ENCODE measurements around the gene XYLT1. TPM values are rescaled to one million over a fixed set of nuclear protein-coding genes. Genes with fewer than 3 reads are reported as not detected.

XYLT1 gene
- total RNA-seq, 1 experiment from 2014 or later = 14.5 TPM

DNA sequence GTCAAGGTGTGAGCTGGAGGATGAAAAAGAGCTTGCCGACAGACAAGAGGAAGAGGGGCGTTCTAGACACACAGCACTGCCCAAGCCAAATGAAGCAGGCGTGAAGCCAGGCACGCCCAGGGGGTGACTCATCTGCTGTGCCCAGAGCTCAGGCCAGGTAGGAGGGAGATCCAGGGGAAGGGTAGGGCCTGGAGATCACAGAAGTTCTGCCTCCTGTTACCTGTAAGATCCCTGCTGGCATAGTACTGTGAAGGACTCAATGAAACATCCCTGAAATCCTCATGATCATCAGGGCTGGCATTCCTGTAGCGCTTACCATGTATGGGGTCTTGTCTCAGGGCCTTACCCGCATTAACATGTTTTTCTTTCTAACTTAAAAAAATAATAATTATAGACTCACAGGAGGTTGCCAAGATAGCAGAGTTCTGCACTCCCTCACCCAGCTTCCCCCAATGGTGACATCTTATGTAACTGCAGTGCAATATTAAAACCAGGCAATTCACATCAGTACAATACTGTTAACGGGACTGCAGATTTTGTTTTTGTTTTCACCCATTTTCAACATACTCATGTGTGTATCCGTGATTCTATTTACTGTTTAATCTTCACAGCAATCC, 158.6 kb downstream of the XYLT1 start:
- H3K27ac ChIP-seq (ENCODE audit: insufficient read length, low read depth, low read length) = no peak overlapping the region
- no peaks in the 10 kb centered on the region for H3K9me3 Mint-ChIP-seq
- no peak overlapping the region for H3K27ac Mint-ChIP-seq
- no peak overlapping the region for H3K23ac ChIP-seq (ENCODE audit: insufficient read length, low read depth, low read length)
- TF ChIP-seq CTCF (conservative IDR thresholded peaks at IDR 0.05) = no peak
- no peaks in the 10 kb centered on the region for H3K27me3 Mint-ChIP-seq (ENCODE audit: low read depth)
- H3K79me2 ChIP-seq (ENCODE audit: insufficient read depth, low read length) = no peaks in the 10 kb centered on the region
- no peaks in the 10 kb centered on the region for H3K27me3 ChIP-seq (ENCODE audit: insufficient read depth, low read length)
- DNase-seq = no peak
- H2BK120ac ChIP-seq (ENCODE audit: low read depth, low read length, poor library complexity, severe bottlenecking) = no peak overlapping the region
- H3K9me3 ChIP-seq (ENCODE audit: control insufficient read depth, low read depth, low read length) = no peaks in the 10 kb centered on the region
- peaks cover 44 to 52% of the 10 kb centered on the region in 2 experiments for H3K4me1 Mint-ChIP-seq
- no peak overlapping the region for H2AK5ac ChIP-seq (ENCODE audit: insufficient read length, low read length)
- no peak overlapping the region for H2BK20ac ChIP-seq (ENCODE audit: low read depth, low read length, poor library complexity, severe bottlenecking)
- no peak overlapping the region for H4K8ac ChIP-seq (replicated peaks; ENCODE audit: insufficient read length, low read depth, low read length)
- H3K14ac ChIP-seq (ENCODE audit: insufficient read depth, low read length) = no peak overlapping the region
- H4K20me1 ChIP-seq (ENCODE audit: control insufficient read depth, insufficient read depth, insufficient read length) = no peaks in the 10 kb centered on the region
- H2BK5ac ChIP-seq (ENCODE audit: insufficient read length, low read length) = no peak overlapping the region
- no peaks in the 10 kb centered on the region for H3K79me1 ChIP-seq (ENCODE audit: insufficient read depth, low read depth, low read length, poor library complexity, severe bottlenecking)
- no peak overlapping the region for H3K9ac ChIP-seq (ENCODE audit: extremely low read depth, insufficient read length, low read length)
- H3K4me2 ChIP-seq (ENCODE audit: insufficient read depth, insufficient read length, low read length) = no peak overlapping the region
- no peak overlapping the region for H4K5ac ChIP-seq (ENCODE audit: insufficient read length, low read depth, low read length)
- H3K4me1 ChIP-seq (ENCODE audit: insufficient read depth, low read length) = peaks cover 6% of the 10 kb centered on the region; the same call in 1 of the 2 replicates
- no peak overlapping the region for H2AFZ ChIP-seq (ENCODE audit: low read length)
- H2BK15ac ChIP-seq (ENCODE audit: low read depth, low read length) = no peak overlapping the region
- no peaks in the 10 kb centered on the region for H3K36me3 Mint-ChIP-seq (ENCODE audit: insufficient read depth in 1 of 3, low read depth in 3 of 3)
- no peak overlapping the region for H2BK12ac ChIP-seq (ENCODE audit: insufficient read length, low read depth, low read length)
- no peak overlapping the region for H4K91ac ChIP-seq (ENCODE audit: insufficient read length, low read depth, low read length)
- no peaks in the 10 kb centered on the region for H3K23me2 ChIP-seq (ENCODE audit: insufficient read length, low read depth, low read length, poor library complexity, severe bottlenecking)
- no peak overlapping the region for H3K56ac ChIP-seq (ENCODE audit: insufficient read length, low read depth, low read length)
- H3T11ph ChIP-seq (ENCODE audit: low read length) = no peak overlapping the region
- H3K4me3 Mint-ChIP-seq = no peak overlapping the region
- WGBS (ENCODE audit: extremely low coverage, insufficient read length, low lambda C conversion rate) = no CpG with 5 or more reads among the region's 8 CpGs
- no peak overlapping the region for H3K4ac ChIP-seq (ENCODE audit: low read depth, low read length)
- no peak overlapping the region for H3K18ac ChIP-seq (ENCODE audit: insufficient read length, low read depth, low read length)

All from H9 (cell line).